Measurements from ENCODE around the gene ATG4C.

ATG4C gene

GRCh38 chr1:62887799-62888507 is 104.0 kb downstream of the ATG4C start:
- H3K4me3 ChIP-seq (ENCODE audit: low read depth, low read length): no peak overlapping the region
- TF ChIP-seq CTCF (IDR thresholded peaks at IDR 0.05; ENCODE audit: low read depth, low read length): no peak

GRCh38 chr1:62891956-62892562 is 108.1 kb downstream of the ATG4C start:
- no peak for TF ChIP-seq CTCF (IDR thresholded peaks at IDR 0.05; ENCODE audit: low read depth, low read length)

GRCh38 chr1:62897788-62898187 is 113.9 kb downstream of the ATG4C start:
- no peak overlapping the region for H3K4me3 ChIP-seq (ENCODE audit: low read depth, low read length)
- TF ChIP-seq CTCF (IDR thresholded peaks at IDR 0.05; ENCODE audit: low read depth, low read length): no peak

More at GRCh38 chr1:62891956-62892562, 108.1 kb downstream of the ATG4C start:
- no peak overlapping the region for H3K4me3 ChIP-seq (ENCODE audit: low read depth, low read length)

- H3K4me3 ChIP-seq (ENCODE audit: low read depth, low read length): no peak overlapping the region
- TF ChIP-seq CTCF (IDR thresholded peaks at IDR 0.05; ENCODE audit: low read depth, low read length): no peak
Observed at GRCh38 chr1:62900566-62900965, 116.6 kb downstream of the ATG4C start.

- no peak for TF ChIP-seq CTCF (IDR thresholded peaks at IDR 0.05; ENCODE audit: low read depth, low read length)
- no peak overlapping the region for H3K4me3 ChIP-seq (ENCODE audit: low read depth, low read length)
Observed at GRCh38 chr1:62901650-62902049, 117.7 kb downstream of the ATG4C start.

GRCh38 chr1:62903522-62903921 is 119.6 kb downstream of the ATG4C start:
- H3K4me3 ChIP-seq (ENCODE audit: low read depth, low read length): no peak overlapping the region
- no peak for TF ChIP-seq CTCF (IDR thresholded peaks at IDR 0.05; ENCODE audit: low read depth, low read length)
